Measurements from ENCODE around the gene LGALS9B. TPM values are rescaled to one million over a fixed set of nuclear protein-coding genes. Genes with fewer than 3 reads are reported as not detected.
"Not testable (repeated sequence)": the region's sequence is repeated elsewhere in the genome, so short reads cannot be mapped to it uniquely, and the experiment has no call there.

Gene LGALS9B
- total and polyA plus RNA-seq, 2 of the 8 experiments (the other 6 are each of a cell fraction or from before 2014, with no cell fraction given): not detected

DNA sequence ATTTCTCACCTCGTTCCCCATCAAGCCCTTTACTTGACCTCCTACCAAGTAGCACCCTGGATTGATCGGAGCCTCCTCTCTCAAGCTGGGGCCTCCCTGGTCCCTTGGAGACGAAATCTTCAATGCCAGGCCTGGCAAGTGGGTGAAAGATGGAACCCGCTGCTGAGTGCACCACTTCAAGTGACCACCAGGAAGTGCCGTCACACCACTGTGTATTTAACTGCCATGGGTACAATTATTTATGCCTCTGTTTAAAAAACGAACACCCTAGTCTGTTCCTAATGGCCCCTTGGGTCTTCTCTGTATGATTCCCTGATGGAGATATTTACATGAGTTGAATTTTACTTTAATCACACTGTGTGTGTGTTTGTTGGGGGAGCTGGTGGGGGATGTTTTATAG is 20.4 kb downstream of the LGALS9B start:
- H3K27ac ChIP-seq (ENCODE audit: low read depth, low read length); H3K27me3 ChIP-seq (replicated peaks in 1 of 4; ENCODE audit: control insufficient read depth in 3 of 4, extremely low read depth in 1 of 4, insufficient read depth in 3 of 4, low read length in 3 of 4); H3K23me2 ChIP-seq (ENCODE audit: low read depth, low read length); H2BK20ac ChIP-seq (ENCODE audit: low read length); H3K4me1 ChIP-seq (replicated peaks in 1 of 4; ENCODE audit: control insufficient read depth in 3 of 4, insufficient read depth in 4 of 4, low read length in 3 of 4); H4K5ac ChIP-seq (ENCODE audit: insufficient read length, low read depth, low read length); H3K4me2 ChIP-seq (ENCODE audit: insufficient read depth in 1 of 2, low read depth in 2 of 2, low read length in 2 of 2); H3K79me2 ChIP-seq (ENCODE audit: control insufficient read depth in 1 of 2, insufficient read depth in 2 of 2, low read length in 2 of 2); POLR2A ChIA-PET (ENCODE audit: partially characterized antibody); H3K36me3 ChIP-seq (ENCODE audit: control insufficient read depth in 2 of 4, insufficient read depth in 4 of 4, low read length in 3 of 4); H3K23ac ChIP-seq (ENCODE audit: insufficient read length); H3K9ac ChIP-seq (replicated peaks in 1 of 4; ENCODE audit: extremely low read depth in 1 of 4, low read depth in 3 of 4, low read length in 3 of 4); H4K20me1 ChIP-seq (replicated peaks in 1 of 2; ENCODE audit: control insufficient read depth in 1 of 2, insufficient read depth in 2 of 2, low read length in 2 of 2); H2BK5ac ChIP-seq (ENCODE audit: low read depth, low read length); H3K14ac ChIP-seq (ENCODE audit: insufficient read length); DNase-seq (ENCODE audit: low read depth in 1 of 2, low spot score in 2 of 2); H4K8ac ChIP-seq (ENCODE audit: extremely low read depth, insufficient read depth, low read length); H2BK15ac ChIP-seq (ENCODE audit: low read length); H2BK12ac ChIP-seq (ENCODE audit: low read depth, low read length); H3K18ac ChIP-seq (ENCODE audit: extremely low read depth, low read length); H3K56ac ChIP-seq (replicated peaks; ENCODE audit: insufficient read length, low read depth, low read length); H3K79me1 ChIP-seq (ENCODE audit: low read depth, low read length); H3K9me3 ChIP-seq (ENCODE audit: insufficient read depth in 2 of 2, low read depth in 1 of 2, low read length in 1 of 2); H3K4ac ChIP-seq (replicated peaks; ENCODE audit: insufficient read length, low read depth, low read length); H2AFZ ChIP-seq (ENCODE audit: low read length); H2BK120ac ChIP-seq (replicated peaks; ENCODE audit: low read depth, low read length); H4K91ac ChIP-seq (replicated peaks; ENCODE audit: insufficient read length, low read length); H3K4me3 ChIP-seq (ENCODE audit: extremely low read depth in 1 of 4, insufficient read depth in 2 of 4, low read depth in 3 of 4, low read length in 4 of 4); H2AK5ac ChIP-seq (ENCODE audit: low read depth, low read length): not testable (repeated sequence)
- CTCF ChIA-PET (ENCODE audit: partially characterized antibody): interaction anchor here (0.5 to 0.6 kb wide), 2 partner anchors 187 to 413 kb away, joined by 3 to 4 read pairs; no protein-coding TSS in a partner anchor
- FAIRE-seq: peak; percentile 72
- 82% methylated on average over 6 of the region's 6 CpGs; no CpG with 5 or more reads in 1 of the 2 experiments for whole genome bisulfite sequencing, 2 experiments (ENCODE audit: extremely low coverage in 1 of 2, insufficient coverage in 1 of 2, insufficient read length in 1 of 2, insufficient replicate concordance in 2 of 2, low coverage in 1 of 2, low lambda C conversion rate in 2 of 2, missing lambda C conversion rate in 1 of 2)
- TF ChIP-seq RAD21 (IDR thresholded peaks at IDR 0.05 in 1 of 2, conservative IDR thresholded peaks at IDR 0.05 in 1 of 2; ENCODE audit: low read depth in 2 of 2, low read length in 2 of 2): peak; percentile 47 to 53
- TF ChIP-seq, protein P1, sequence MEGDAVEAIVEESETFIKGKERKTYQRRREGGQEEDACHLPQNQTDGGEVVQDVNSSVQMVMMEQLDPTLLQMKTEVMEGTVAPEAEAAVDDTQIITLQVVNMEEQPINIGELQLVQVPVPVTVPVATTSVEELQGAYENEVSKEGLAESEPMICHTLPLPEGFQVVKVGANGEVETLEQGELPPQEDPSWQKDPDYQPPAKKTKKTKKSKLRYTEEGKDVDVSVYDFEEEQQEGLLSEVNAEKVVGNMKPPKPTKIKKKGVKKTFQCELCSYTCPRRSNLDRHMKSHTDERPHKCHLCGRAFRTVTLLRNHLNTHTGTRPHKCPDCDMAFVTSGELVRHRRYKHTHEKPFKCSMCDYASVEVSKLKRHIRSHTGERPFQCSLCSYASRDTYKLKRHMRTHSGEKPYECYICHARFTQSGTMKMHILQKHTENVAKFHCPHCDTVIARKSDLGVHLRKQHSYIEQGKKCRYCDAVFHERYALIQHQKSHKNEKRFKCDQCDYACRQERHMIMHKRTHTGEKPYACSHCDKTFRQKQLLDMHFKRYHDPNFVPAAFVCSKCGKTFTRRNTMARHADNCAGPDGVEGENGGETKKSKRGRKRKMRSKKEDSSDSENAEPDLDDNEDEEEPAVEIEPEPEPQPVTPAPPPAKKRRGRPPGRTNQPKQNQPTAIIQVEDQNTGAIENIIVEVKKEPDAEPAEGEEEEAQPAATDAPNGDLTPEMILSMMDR (IDR thresholded peaks at IDR 0.05; ENCODE audit: control extremely low read depth in 1 of 3, insufficient read depth in 1 of 3, low read depth in 1 of 3, low read length in 3 of 3): peak; percentile 16 to 44 (median 26); a peak in 3 of 4 replicates
